ENCODE results near the gene LIPN. TPM values are rescaled to one million over a fixed set of nuclear protein-coding genes. Genes with fewer than 3 reads are reported as not detected.

LIPN gene
- total and polyA plus RNA-seq, 2 experiments from 2014 or later, result not detected

DNA sequence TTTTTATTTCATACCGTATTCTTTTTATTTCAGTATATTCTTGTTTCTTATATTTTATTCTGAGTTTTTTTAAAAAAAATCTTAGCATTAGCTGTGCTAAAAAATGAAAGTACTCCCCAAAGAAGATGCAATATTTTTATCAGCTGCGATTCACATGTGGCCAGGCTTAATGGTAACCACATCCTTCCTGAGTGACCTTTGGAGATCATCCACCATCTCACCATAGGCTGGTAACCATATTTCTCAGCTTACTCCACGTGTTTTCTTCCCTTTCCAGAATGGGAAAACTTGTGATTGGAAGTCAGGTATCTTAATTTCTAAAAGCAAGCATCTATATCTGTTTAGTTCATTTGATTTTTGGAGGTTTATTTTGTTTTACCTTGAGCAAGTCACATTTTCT lies 23.9 kb downstream of the LIPN start:
- TF ChIP-seq EZH2 (IDR thresholded peaks at IDR 0.05; ENCODE audit: insufficient read depth, poor library complexity, severe bottlenecking), result no peak
- TF ChIP-seq EZH2phosphoT487 (IDR thresholded peaks at IDR 0.05; ENCODE audit: insufficient read depth, low read depth), result no peak
- Histone ChIP-seq H3K4me2 (ENCODE audit: unreplicated experiment) (no peak overlapping the region), H3K79me2 (ENCODE audit: insufficient read depth) (no peaks in the 10 kb centered on the region), H4K20me1 (ENCODE audit: insufficient read depth) (no peaks in the 10 kb centered on the region), H3F3A (ENCODE audit: insufficient read depth) (no peaks in the 10 kb centered on the region), H3K9me2 (ENCODE audit: insufficient read depth) (no peaks in the 10 kb centered on the region), H2AFZ (no peak overlapping the region), H3K36me3 (ENCODE audit: low read depth) (no peaks in the 10 kb centered on the region), H3K4me3 (no peak overlapping the region), H3K27me3 (replicated peaks; ENCODE audit: insufficient read depth) (no peaks in the 10 kb centered on the region), H3K9me3 (ENCODE audit: low read depth) (no peaks in the 10 kb centered on the region), H3K27ac (no peak overlapping the region), H3K4me1 (ENCODE audit: insufficient read depth) (no peaks in the 10 kb centered on the region), H3K9ac (no peak overlapping the region)
- DNase-seq, result no peak
- 54 to 63% methylated on average over 3 of the region's 3 CpGs for WGBS, 2 experiments (ENCODE audit: low coverage in 1 of 2, low lambda C conversion rate in 2 of 2, missing lambda C conversion rate in 2 of 2)
- in situ Hi-C loops (cut with MboI), result no loop called here

DNA sequence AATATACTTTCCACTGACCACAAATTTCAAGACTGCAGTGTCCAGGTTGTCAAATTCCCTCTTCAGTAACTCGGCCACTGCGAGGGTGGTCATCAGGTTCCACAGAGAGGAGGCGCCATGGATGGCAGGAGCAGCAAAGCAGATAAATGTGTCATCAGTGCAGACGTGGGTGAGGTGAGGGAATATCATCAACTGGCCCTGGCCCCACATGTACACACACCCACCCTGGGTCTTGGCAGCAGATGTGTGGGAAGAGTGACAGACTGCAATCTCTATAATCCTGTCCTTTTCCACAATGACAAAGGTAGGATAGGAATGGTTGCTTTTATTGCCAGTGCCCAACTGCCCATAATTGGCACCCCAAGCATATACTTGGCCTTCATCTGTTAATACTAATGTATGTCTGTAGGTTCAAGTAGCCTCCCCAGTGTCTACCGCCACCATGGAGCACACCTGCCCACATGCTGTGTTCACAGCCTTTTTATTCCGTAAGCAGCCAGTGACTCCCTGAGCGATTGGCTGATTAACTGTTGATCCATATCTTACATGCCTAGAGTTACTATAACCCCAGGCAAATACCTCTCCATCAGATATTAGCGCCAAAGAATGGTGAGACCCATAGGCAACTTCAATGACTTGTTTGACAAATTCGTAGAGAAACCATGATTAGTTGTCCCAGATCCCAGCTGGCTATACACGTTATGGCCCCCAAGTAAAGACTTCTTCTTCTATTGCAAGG lies 26.4 kb downstream of the LIPN start:
- 85 to 90% methylated on average over 10 of the region's 10 CpGs for WGBS, 2 experiments (ENCODE audit: low coverage in 1 of 2, low lambda C conversion rate in 2 of 2, missing lambda C conversion rate in 2 of 2)
- H3K9me2 ChIP-seq (ENCODE audit: insufficient read depth), result no peaks in the 10 kb centered on the region
- no peak overlapping the region for H2AFZ ChIP-seq
- in situ Hi-C loops (cut with MboI), result no loop called here
- TF ChIP-seq EZH2phosphoT487 (IDR thresholded peaks at IDR 0.05; ENCODE audit: insufficient read depth, low read depth), result no peak
- no peak for TF ChIP-seq EZH2 (IDR thresholded peaks at IDR 0.05; ENCODE audit: insufficient read depth, poor library complexity, severe bottlenecking)
- no peaks in the 10 kb centered on the region for H4K20me1 ChIP-seq (ENCODE audit: insufficient read depth)
- H3K9ac ChIP-seq, result no peak overlapping the region
- no peak for DNase-seq
- H3K79me2 ChIP-seq (ENCODE audit: insufficient read depth), result no peaks in the 10 kb centered on the region
- H3K4me3 ChIP-seq, result no peak overlapping the region
- H3K27ac ChIP-seq, result no peak overlapping the region
- H3K9me3 ChIP-seq (ENCODE audit: low read depth), result no peaks in the 10 kb centered on the region
- H3F3A ChIP-seq (ENCODE audit: insufficient read depth), result no peaks in the 10 kb centered on the region
- H3K36me3 ChIP-seq (ENCODE audit: low read depth), result no peaks in the 10 kb centered on the region
- H3K4me1 ChIP-seq (ENCODE audit: insufficient read depth), result peaks cover under 1% of the 10 kb centered on the region; the same call in 1 of the 2 replicates
- no peak overlapping the region for H3K4me2 ChIP-seq (ENCODE audit: unreplicated experiment)
- H3K27me3 ChIP-seq (replicated peaks; ENCODE audit: insufficient read depth), result no peaks in the 10 kb centered on the region

DNA sequence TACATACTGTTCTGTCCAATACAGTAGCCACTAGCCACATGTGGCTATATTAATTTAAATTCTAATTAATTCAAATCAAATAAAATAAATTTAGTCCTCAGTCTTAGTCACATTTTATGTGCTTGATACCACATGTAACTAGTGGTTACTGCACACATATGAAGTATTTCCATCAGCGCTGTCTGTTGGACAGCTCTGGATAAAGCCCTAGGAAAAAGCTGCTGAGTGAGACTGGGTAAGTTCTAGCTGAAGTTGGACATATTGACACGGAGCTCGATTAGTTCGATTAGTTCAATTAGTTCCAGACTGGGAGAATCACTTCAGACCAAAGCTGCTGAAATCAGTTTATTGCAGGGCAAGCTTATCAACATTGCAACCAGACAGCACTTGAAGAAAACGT lies 27.6 kb downstream of the LIPN start:
- in situ Hi-C loops (cut with MboI), result no loop called here
- 35 to 39% methylated on average over 5 of the region's 5 CpGs for whole genome bisulfite sequencing, 2 experiments (ENCODE audit: low coverage in 1 of 2, low lambda C conversion rate in 2 of 2, missing lambda C conversion rate in 2 of 2)
- Histone ChIP-seq H3K79me2 (ENCODE audit: insufficient read depth) (no peaks in the 10 kb centered on the region), H3K9ac (no peak overlapping the region), H3K27me3 (replicated peaks; ENCODE audit: insufficient read depth) (no peaks in the 10 kb centered on the region), H3K4me1 (ENCODE audit: insufficient read depth) (peaks cover 10% of the 10 kb centered on the region), H3K27ac (no peak overlapping the region), H4K20me1 (ENCODE audit: insufficient read depth) (no peaks in the 10 kb centered on the region), H3K9me2 (ENCODE audit: insufficient read depth) (no peaks in the 10 kb centered on the region), H3K4me2 (ENCODE audit: unreplicated experiment) (no peak overlapping the region), H3K36me3 (ENCODE audit: low read depth) (no peaks in the 10 kb centered on the region), H3K4me3 (no peak overlapping the region), H3K9me3 (ENCODE audit: low read depth) (no peaks in the 10 kb centered on the region), H3F3A (ENCODE audit: insufficient read depth) (peaks cover 4% of the 10 kb centered on the region; the same call in 1 of the 2 replicates), H2AFZ (no peak overlapping the region)
- no peak for DNase-seq
- no peak for TF ChIP-seq EZH2 (IDR thresholded peaks at IDR 0.05; ENCODE audit: insufficient read depth, poor library complexity, severe bottlenecking)
- TF ChIP-seq EZH2phosphoT487 (IDR thresholded peaks at IDR 0.05; ENCODE audit: insufficient read depth, low read depth), result no peak

DNA sequence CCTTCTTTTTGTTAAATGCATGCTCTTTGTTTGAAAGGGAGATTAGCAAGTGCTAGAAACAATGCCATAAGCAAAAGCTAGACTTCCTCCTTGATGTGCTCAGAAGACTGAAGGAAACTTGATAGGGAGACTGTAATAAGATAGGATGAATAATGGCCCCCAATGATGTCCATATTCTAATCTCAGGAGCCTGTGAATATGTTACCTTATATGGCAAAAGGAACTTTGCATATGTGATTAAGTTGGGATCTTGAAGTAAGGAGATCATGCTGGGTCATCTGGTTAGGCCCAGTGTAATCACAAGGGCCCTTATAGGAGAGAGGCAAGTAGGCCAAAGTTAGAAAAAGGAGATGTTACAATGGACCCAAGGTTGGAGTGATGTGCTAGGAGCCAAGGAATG lies 29.1 kb downstream of the LIPN start:
- Histone ChIP-seq H2AFZ (no peak overlapping the region), H3K4me3 (no peak overlapping the region), H3K9ac (no peak overlapping the region), H4K20me1 (ENCODE audit: insufficient read depth) (no peaks in the 10 kb centered on the region), H3K9me2 (ENCODE audit: insufficient read depth) (no peaks in the 10 kb centered on the region), H3K27ac (no peak overlapping the region), H3K27me3 (replicated peaks; ENCODE audit: insufficient read depth) (no peaks in the 10 kb centered on the region), H3K9me3 (ENCODE audit: low read depth) (no peaks in the 10 kb centered on the region), H3K36me3 (ENCODE audit: low read depth) (no peaks in the 10 kb centered on the region), H3K4me1 (ENCODE audit: insufficient read depth) (peaks cover 24% of the 10 kb centered on the region), H3F3A (ENCODE audit: insufficient read depth) (peaks cover 5% of the 10 kb centered on the region; the same call in 1 of the 2 replicates), H3K4me2 (ENCODE audit: unreplicated experiment) (no peak overlapping the region), H3K79me2 (ENCODE audit: insufficient read depth) (no peaks in the 10 kb centered on the region)
- DNase-seq, result no peak
- in situ Hi-C loops (cut with MboI), result no loop called here
- TF ChIP-seq EZH2phosphoT487 (IDR thresholded peaks at IDR 0.05; ENCODE audit: insufficient read depth, low read depth), result no peak
- no peak for TF ChIP-seq EZH2 (IDR thresholded peaks at IDR 0.05; ENCODE audit: insufficient read depth, poor library complexity, severe bottlenecking)
